Kidney (tissue), 14 donors: ENCODE measurements around the gene ZBTB17. TPM values are rescaled to one million over a fixed set of nuclear protein-coding genes. Genes with fewer than 3 reads are reported as not detected.
A peak's percentile ranks its signal among the peaks of the same experiment; 100 is the strongest.

ENCODE experiments used
- DNase-seq, 5 donors: peaks; one replicate each; pipeline ENCODE4 v3.0.0-alpha.2; 2013 to 2020
- FAIRE-seq: peaks from 2 replicates; lab custom pipeline; 2012; peaks lifted over from hg19 to GRCh38; lab: Jason Lieb, UNC
- H3K27ac ChIP-seq, 2 donors: one replicate each; pipeline ENCODE4 v1.7.0; 2013; ENCODE audit warnings: low read depth in 2 of 2, low read length in 2 of 2, inconsistent platforms in 1 of 2
- H3K27me3 ChIP-seq: one replicate; pipeline ENCODE4 v1.7.1; 2013; ENCODE audit warnings: low read length, inconsistent platforms; ENCODE audit not compliant: control insufficient read depth, insufficient read depth
- H3K36me3 ChIP-seq, 3 donors: one replicate each; pipeline versions ENCODE4 v1.7.0 to v1.7.1; 2013; ENCODE audit warnings: low read length in 3 of 3, control low read depth in 1 of 3, inconsistent platforms in 1 of 3; ENCODE audit not compliant: insufficient read depth in 3 of 3, control insufficient read depth in 2 of 3
- H3K4me1 ChIP-seq, 3 donors: one replicate each; pipeline versions ENCODE4 v1.7.0 to v1.7.1; 2013; ENCODE audit warnings: low read length in 3 of 3, inconsistent platforms in 1 of 3, low read depth in 1 of 3; ENCODE audit not compliant: control insufficient read depth in 2 of 3, insufficient read depth in 2 of 3
- H3K4me3 ChIP-seq, 3 donors: one replicate each; pipeline versions ENCODE4 v1.7.0 to v1.8.1; 2013; ENCODE audit warnings: low read length in 3 of 3, control low read depth in 1 of 3, inconsistent platforms in 1 of 3
- H3K9ac ChIP-seq, 3 donors: one replicate each; pipeline versions ENCODE4 v1.7.0 to v1.7.1; 2013; ENCODE audit warnings: low read length in 3 of 3, control low read depth in 1 of 3, inconsistent platforms in 1 of 3
- H3K9me3 ChIP-seq, 3 donors: one replicate each; pipeline versions ENCODE4 v1.7.0 to v1.7.1; 2013; ENCODE audit warnings: low read length in 3 of 3, control low read depth in 1 of 3, inconsistent platforms in 1 of 3; ENCODE audit not compliant: control insufficient read depth in 2 of 3, insufficient read depth in 1 of 3
- CTCF ChIP-seq: IDR thresholded peaks from 3 replicates; pipeline ENCODE4 v1.5.1; 2012; ENCODE audit warnings: mild to moderate bottlenecking, moderate library complexity, borderline replicate concordance; ENCODE audit not compliant: insufficient read depth; ENCODE audit errors: extremely low read depth
- intact Hi-C: fragments of 100-400 bp; cut with DNase I; formaldehyde crosslinking; loops from one replicate; pipeline ENCODE4 v1.11.1; 2022
- polyA plus RNA-seq: library from polyadenylated mRNA; stranded (reverse); fragments of 350-450 nt; fragmentation: Illumina TruSeq; extraction: RNeasy Lipid Tissue Mini Kit (QIAGEN cat#74804); gene quantifications from one replicate; pipeline ENCODE4 v1.2.3, GENCODE V29; 2014; ENCODE audit warnings: low read depth, low replicate concordance; ENCODE audit not compliant: insufficient read depth
- total RNA-seq: library from RNA; stranded (reverse); fragmentation: NEBNext Ultra II Directional; extraction: Animal tissue kit (Norgen Biotek cat#: 25700); gene quantifications from one replicate; pipeline ENCODE4 v1.2.1, GENCODE V29; 2021
- donor health status: control.
- donor health status: control.
- donor health status: control.
- donor health status: control.
- donor health status: control.
- donor health status: DM: yes; HTN: yes; CAD: no.
- donor health status: Normal renal cell carcinoma (clear cell type).

ZBTB17 gene
- total and polyA plus RNA-seq, 2 donors from 2014 or later: 33.1 to 41.5 TPM

GRCh38 chr1:15994590-15995351 lies 18.9 kb upstream of the ZBTB17 start:
- intact Hi-C loops: loop anchor here (5.0 kb wide), 1 partner anchor 177 kb away; no protein-coding TSS in a partner anchor
- peak in 3 of 5 donors; percentile 41 to 86 (median 42) for DNase-seq
- TF ChIP-seq CTCF: peak; percentile 78
- no peaks in the 10 kb centered on the region for H3K9me3 ChIP-seq
- H3K27me3 ChIP-seq: no peaks in the 10 kb centered on the region
- H3K4me3 ChIP-seq: no peak overlapping the region
- H3K36me3 ChIP-seq: no peaks in the 10 kb centered on the region
- no peak overlapping the region for H3K9ac ChIP-seq
- no peaks in the 10 kb centered on the region for H3K4me1 ChIP-seq
- no peak overlapping the region for H3K27ac ChIP-seq
- no peak for FAIRE-seq

GRCh38 chr1:15994081-15994480 lies 18.2 kb upstream of the ZBTB17 start:
- no peak overlapping the region for H3K9ac ChIP-seq
- no peak for TF ChIP-seq CTCF
- H3K4me3 ChIP-seq: no peak overlapping the region
- intact Hi-C loops: loop anchor here (5.0 kb wide), 1 partner anchor 177 kb away; no protein-coding TSS in a partner anchor
- no peaks in the 10 kb centered on the region for H3K36me3 ChIP-seq
- no peak overlapping the region for H3K27ac ChIP-seq
- no peaks in the 10 kb centered on the region for H3K9me3 ChIP-seq
- FAIRE-seq (no peak), DNase-seq (no peak)
- no peaks in the 10 kb centered on the region for H3K27me3 ChIP-seq
- no peaks in the 10 kb centered on the region for H3K4me1 ChIP-seq

- H3K9ac ChIP-seq: no peak overlapping the region
- FAIRE-seq: no peak
- no peak for TF ChIP-seq CTCF
- intact Hi-C loops: loop anchor here (5.0 kb wide), 1 partner anchor 176 kb away; no protein-coding TSS in a partner anchor
- H3K36me3 ChIP-seq: no peaks in the 10 kb centered on the region
- no peak overlapping the region for H3K4me3 ChIP-seq
- no peaks in the 10 kb centered on the region for H3K27me3 ChIP-seq
- no peaks in the 10 kb centered on the region for H3K9me3 ChIP-seq
- no peak overlapping the region for H3K27ac ChIP-seq
- H3K4me1 ChIP-seq: no peaks in the 10 kb centered on the region
- DNase-seq: no peak
Measured at GRCh38 chr1:15993666-15994065, 17.8 kb upstream of the ZBTB17 start.
